Measurements from ENCODE around the gene KRT17.

DNA sequence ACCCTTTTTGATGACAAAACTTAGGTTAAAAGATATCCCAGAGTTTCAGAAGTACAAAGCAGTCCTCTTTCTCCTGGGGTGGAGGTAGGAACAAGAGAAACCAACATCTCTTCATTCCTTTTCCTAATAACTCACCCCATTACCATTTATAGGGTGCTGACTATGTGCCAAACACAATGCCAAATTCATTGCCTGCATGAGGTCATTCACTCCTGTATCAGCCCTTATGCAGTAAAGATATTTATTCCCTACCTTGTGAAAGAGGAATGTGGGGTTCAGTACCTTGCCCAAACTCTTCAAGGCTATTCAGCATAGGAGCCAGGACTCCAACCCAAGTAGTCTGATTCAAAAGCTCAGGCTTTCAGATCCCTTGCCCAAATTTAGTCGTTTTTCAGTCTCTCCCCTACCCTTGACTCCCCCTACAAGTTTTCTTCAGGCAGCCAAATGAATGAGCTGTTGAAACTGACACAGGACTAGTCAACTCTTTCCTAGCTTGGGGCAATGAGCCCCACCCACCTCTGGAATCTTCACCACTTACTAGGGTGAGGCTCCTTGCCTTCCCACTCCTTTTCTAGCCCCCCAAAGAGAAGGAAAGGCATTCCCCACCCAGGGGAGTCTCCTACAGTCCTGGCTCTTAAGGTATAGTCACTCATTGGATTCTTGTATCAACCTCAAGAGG is 43.5 kb downstream of the KRT17 start:
- TF ChIP-seq, protein P1, sequence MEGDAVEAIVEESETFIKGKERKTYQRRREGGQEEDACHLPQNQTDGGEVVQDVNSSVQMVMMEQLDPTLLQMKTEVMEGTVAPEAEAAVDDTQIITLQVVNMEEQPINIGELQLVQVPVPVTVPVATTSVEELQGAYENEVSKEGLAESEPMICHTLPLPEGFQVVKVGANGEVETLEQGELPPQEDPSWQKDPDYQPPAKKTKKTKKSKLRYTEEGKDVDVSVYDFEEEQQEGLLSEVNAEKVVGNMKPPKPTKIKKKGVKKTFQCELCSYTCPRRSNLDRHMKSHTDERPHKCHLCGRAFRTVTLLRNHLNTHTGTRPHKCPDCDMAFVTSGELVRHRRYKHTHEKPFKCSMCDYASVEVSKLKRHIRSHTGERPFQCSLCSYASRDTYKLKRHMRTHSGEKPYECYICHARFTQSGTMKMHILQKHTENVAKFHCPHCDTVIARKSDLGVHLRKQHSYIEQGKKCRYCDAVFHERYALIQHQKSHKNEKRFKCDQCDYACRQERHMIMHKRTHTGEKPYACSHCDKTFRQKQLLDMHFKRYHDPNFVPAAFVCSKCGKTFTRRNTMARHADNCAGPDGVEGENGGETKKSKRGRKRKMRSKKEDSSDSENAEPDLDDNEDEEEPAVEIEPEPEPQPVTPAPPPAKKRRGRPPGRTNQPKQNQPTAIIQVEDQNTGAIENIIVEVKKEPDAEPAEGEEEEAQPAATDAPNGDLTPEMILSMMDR (IDR thresholded peaks at IDR 0.05), result no peak
- TF ChIP-seq POLR2A (IDR thresholded peaks at IDR 0.05), result no peak
